ENCODE measurements around the gene VPS45.
A peak's percentile ranks its signal among the peaks of the same experiment; 100 is the strongest.

Gene VPS45

GRCh38 chr1:150156868-150157603 lies 89.5 kb downstream of the VPS45 start:
- no peak overlapping the region for H3K27ac ChIP-seq (replicated peaks)
- DNase-seq (ENCODE audit: low read depth in 1 of 2, low spot score in 1 of 2), result no peak
- H3K27me3 ChIP-seq (ENCODE audit: insufficient read depth, poor library complexity, severe bottlenecking), result no peaks in the 10 kb centered on the region
- TF ChIP-seq REST (IDR thresholded peaks at IDR 0.05; ENCODE audit: insufficient replicate concordance, low read depth) (no peak), CTCF (IDR thresholded peaks at IDR 0.05; ENCODE audit: insufficient read depth, low read length) (no peak), POLR2AphosphoS5 (IDR thresholded peaks at IDR 0.05; ENCODE audit: low read depth) (no peak), GABPA (IDR thresholded peaks at IDR 0.05; ENCODE audit: low read depth) (no peak), SPI1 (IDR thresholded peaks at IDR 0.05; ENCODE audit: borderline replicate concordance, low read depth) (no peak)
- no peak overlapping the region for H3K4me3 ChIP-seq (replicated peaks; ENCODE audit: insufficient read depth, low read length)

- peak overlapping the region; percentile 89 for H3K27ac ChIP-seq (replicated peaks)
- no peaks in the 10 kb centered on the region for H3K27me3 ChIP-seq (ENCODE audit: insufficient read depth, poor library complexity, severe bottlenecking)
- DNase-seq (ENCODE audit: low read depth in 1 of 2, low spot score in 1 of 2), result peak in 1 of 2 experiments; percentile 70
- no peak for TF ChIP-seq REST (IDR thresholded peaks at IDR 0.05; ENCODE audit: insufficient replicate concordance, low read depth)
- peak; percentile 90 for TF ChIP-seq SPI1 (IDR thresholded peaks at IDR 0.05; ENCODE audit: borderline replicate concordance, low read depth)
- TF ChIP-seq POLR2AphosphoS5 (IDR thresholded peaks at IDR 0.05; ENCODE audit: low read depth), result peak; percentile 48; the same call in 1 of the 2 replicates
- no peak overlapping the region for H3K4me3 ChIP-seq (replicated peaks; ENCODE audit: insufficient read depth, low read length)
These were observed 92.0 kb downstream of the VPS45 start for GRCh38 chr1:150159550-150159949.

GRCh38 chr1:150160964-150161621 lies 93.5 kb downstream of the VPS45 start:
- no peak for DNase-seq (ENCODE audit: low read depth in 1 of 2, low spot score in 1 of 2)
- H3K4me3 ChIP-seq (replicated peaks; ENCODE audit: insufficient read depth, low read length), result no peak overlapping the region

More at GRCh38 chr1:150160964-150161621, 93.5 kb downstream of the VPS45 start:
- Histone ChIP-seq H3K27ac (replicated peaks) (peak overlapping the region; percentile 89), H3K27me3 (ENCODE audit: insufficient read depth, poor library complexity, severe bottlenecking) (no peaks in the 10 kb centered on the region)
- TF ChIP-seq REST (IDR thresholded peaks at IDR 0.05; ENCODE audit: insufficient replicate concordance, low read depth) (no peak), SPI1 (IDR thresholded peaks at IDR 0.05; ENCODE audit: borderline replicate concordance, low read depth) (no peak), GABPA (IDR thresholded peaks at IDR 0.05; ENCODE audit: low read depth) (no peak), POLR2AphosphoS5 (IDR thresholded peaks at IDR 0.05; ENCODE audit: low read depth) (no peak), CTCF (IDR thresholded peaks at IDR 0.05; ENCODE audit: insufficient read depth, low read length) (no peak)
